Left renal pelvis (tissue), 4 donors: ENCODE results near the gene TEX36. TPM values are rescaled to one million over a fixed set of nuclear protein-coding genes. Genes with fewer than 3 reads are reported as not detected.
"Not testable (repeated sequence)": the region's sequence is repeated elsewhere in the genome, so short reads cannot be mapped to it uniquely, and the experiment has no call there.

Experiments
- DNase-seq, 4 donors: peaks; one replicate each; pipeline ENCODE4 v3.0.0-alpha.2; 2013; ENCODE audit warnings: low read depth in 4 of 4, low spot score in 3 of 4
- polyA plus RNA-seq, 4 donors: library from polyadenylated mRNA; unstranded; fragments of 120-200 nt; gene quantifications; one replicate each; pipeline ENCODE4 v1.2.1, GENCODE V29; 2013; ENCODE audit not compliant: insufficient read length in 4 of 4

Gene TEX36
- polyA plus RNA-seq: not detected

- no peak for DNase-seq
These were observed at the start of gene TEX36 for GRCh38 chr10:125683063-125683462. Gene TEX36, minus strand, starts transcription at chr10:125683163. Its CDS starts 174 bp downstream, at chr10:125682989.

GRCh38 chr10:125727436-125727835 lies 44.5 kb upstream of the TEX36 start:
- no peak for DNase-seq

DNA sequence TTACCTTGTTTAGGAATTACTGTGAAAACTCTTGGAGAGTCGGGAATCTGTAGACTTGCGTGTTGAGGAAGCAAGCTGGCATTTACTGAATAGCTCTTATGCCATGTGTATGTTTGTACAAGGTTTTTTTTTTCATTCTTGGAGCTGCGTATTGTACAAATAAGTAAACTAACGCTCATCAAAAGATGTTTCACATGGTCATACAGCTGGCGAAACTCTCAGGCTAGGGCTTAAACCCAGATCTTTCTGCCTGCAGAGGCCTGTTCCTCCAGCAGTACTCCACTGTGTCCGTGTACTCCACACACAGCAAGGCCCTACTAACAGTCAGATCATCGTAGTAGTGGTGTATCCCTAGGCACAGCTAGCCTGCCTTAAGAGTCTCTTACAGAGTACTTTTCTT lies 44.0 kb upstream of the TEX36 start:
- DNase-seq: no peak

GRCh38 chr10:125722811-125723210 lies 39.8 kb upstream of the TEX36 start:
- no peak for DNase-seq

DNA sequence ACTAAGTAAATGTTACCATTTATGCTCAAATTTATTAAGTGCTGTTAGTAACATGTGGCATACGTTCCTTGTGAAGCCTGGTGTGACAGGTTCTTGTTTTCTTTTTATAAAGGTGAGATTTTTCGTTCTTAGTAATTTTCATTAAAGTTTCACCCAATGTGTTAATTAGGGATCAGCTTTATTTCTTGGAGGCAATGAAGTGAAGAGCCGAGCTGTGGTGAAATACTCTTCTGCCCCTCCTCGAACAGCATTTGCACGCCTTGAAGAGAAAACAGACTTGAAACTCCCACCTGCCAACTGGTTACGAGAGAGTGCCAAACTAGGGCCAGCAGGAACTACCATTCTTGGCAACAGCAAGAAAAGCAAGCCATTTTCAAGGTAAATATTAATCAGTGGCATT lies 38.1 kb upstream of the TEX36 start:
- no peak for DNase-seq

- no peak for DNase-seq
These were observed 37.0 kb upstream of the TEX36 start for GRCh38 chr10:125720002-125720382.

DNA sequence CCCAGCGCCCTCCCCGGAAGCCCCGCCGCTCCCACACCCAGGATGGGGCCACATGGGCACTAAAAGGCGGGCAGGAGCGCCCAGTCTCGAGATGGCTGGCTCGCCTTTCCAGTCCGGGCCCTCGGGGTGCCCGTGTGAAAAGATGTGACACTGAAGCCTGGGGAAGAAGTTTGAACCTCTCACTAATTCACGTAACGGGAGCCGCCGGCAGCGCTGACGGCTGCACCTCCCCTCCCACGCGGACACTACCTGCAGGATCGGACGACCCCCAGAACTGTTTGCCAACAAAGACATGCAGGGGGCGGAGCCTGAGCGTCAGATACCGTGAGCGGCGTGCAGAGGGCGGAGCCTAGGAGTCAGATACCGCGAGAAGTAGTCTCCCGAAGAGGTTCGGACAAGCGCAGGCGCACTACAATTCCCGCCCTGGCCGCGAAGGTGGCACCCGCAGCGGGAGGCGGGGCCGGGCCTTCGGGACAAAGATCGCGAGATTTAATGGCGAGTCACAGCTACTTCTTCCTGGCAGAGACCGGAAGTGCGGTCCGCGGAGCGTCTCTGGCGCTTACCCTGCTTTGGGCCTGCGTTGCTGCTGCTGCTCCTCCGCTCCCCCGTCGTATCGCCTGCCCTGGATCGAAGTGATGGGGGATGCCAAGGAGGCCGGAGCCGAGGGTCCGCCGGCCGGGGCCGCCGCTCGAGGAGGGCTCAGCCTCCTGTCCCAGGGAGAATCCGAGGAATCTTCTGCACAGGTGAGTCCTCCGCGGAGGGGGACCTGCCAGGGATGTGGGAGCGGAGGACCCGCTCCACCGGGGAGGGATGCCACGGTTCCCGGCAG lies 36.4 kb upstream of the TEX36 start, which contains the start of gene EDRF1:
EDRF1 (plus strand) TSS at position 537 of the 829 bp plus-strand sequence; CDS start at position 636, 99 bp downstream.
- peak; percentile 96 to 99 (median 98) for DNase-seq

DNA sequence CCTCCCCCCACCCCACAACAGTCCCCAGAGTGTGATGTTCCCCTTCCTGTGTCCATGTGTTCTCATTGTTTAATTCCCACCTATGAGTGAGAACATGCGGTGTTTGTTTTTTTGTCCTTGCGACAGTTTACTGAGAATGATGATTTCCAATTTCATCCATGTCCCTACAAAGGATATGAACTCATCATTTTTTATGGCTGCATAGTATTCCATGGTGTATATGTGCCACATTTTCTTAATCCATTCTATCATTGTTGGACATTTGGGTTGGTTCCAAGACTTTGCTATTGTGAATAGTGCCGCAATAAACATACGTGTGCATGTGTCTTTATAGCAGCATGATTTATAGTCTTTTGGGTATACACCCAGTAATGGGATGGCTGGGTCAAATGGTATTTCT lies 31.8 kb upstream of the TEX36 start:
- DNase-seq: not testable (repeated sequence)

GRCh38 chr10:125711110-125711750 lies 28.3 kb upstream of the TEX36 start:
- no peak for DNase-seq

GRCh38 chr10:125709553-125710474 lies 26.9 kb upstream of the TEX36 start:
- no peak for DNase-seq

DNA sequence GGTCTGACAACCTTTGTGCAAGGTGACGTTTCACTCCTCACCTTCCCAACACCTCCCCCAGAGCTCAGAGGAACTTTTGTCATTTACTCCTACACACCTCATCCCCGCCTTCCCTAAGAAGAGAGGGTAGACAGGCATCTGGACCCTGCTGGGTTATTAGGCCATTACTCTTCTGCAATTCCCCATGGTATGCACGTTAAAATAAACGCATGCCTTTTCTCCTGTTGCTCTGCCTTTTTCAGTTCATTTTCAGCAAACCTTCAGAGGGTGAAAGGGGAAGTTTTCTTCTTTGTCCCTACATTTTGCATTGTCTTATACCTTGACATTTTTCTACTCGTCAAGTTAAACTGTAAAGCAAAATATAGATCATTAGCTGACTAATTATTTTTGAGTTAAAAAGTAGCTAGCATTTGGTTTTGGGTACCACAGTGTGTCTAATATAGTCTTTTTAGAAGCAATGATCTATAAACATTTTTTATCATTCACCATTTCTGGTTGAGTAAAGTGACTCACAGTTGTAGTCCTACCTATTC lies 26.1 kb upstream of the TEX36 start:
- no peak for DNase-seq

DNA sequence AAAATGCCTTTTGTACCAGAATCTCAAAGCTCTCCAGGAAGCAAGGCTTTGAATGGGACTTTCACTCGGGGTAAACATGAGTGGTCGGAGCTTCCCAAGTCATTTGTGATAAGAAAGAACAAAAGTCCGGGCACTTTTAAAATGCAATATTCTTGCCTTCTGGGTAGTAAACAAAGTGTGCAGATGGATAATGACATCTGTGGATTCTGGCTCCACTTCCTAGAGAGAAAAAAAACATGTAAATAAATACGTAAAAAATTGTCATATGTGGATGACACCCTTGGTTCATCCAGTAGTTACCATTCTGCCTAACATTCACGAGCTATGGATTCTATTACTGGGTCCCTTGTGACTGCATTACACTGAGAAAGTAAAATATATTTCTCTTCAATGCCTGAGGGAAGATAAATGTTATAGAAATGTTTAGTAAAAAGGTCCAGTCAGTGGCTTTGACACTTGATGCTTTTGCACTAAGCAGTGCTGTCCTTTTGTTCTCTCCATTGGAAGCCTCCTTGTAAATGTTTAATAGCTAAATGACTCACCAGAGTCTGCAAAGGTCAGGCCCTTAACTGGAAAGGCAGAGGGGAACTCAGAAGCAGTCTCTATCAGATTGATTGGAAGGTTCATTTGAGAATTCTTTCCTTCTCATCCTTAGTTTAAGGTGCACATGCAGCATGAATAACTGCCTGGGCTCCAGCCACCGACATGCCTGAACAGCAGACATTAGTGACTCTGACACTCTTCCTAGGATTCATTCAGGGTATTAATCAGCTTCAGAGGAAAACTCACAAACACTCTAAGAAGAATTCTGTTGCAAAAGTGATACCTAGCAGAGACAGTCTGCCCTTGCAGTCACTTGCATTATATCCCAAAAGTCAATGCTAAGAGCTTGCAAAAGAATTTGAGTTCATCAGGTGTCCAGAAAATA lies 24.8 kb upstream of the TEX36 start:
- no peak for DNase-seq

- no peak for DNase-seq
These were observed 17.5 kb upstream of the TEX36 start for GRCh38 chr10:125700355-125700911.

GRCh38 chr10:125699562-125700143 lies 16.7 kb upstream of the TEX36 start:
- DNase-seq: no peak

GRCh38 chr10:125698481-125698998 lies 15.6 kb upstream of the TEX36 start:
- no peak for DNase-seq

DNA sequence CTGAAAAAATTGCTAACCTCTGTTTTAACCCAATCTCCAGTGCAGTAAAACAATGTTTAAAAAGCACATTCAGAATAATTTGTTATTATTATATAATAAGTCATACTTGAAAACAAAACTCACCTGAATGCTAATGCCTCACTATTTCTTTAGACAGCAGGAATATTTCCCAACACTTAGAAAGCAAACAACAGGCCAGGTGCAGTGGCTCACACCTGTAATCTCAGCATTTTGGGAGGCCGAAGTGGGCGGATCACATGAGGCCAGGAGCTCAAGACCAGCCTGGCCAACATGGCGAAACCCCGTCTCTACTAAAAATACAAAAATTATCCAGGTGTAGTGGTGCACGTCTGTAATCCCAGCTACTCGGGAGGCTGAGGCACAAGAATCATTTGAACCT lies 13.9 kb upstream of the TEX36 start:
- not testable (repeated sequence) for DNase-seq

DNA sequence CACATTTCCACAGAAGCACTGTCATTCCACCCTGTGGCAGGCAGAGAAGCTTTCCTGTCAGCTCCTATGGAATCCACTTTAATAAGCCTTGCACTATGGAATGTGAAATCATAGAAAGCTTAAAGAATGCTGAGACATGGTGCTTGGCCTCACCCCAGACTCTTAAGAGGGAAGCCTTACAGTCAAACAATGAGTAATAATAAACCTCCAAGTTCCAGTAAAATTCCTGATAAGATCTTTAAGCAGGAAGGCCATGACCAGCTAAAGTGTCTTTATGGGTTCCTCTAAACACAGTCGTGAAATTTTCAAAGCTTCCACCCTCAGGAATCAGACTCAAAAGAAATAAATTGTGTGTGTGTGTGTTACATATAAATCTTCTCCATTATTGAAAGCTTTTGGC lies 11.9 kb upstream of the TEX36 start:
- no peak for DNase-seq

GRCh38 chr10:125693524-125693847 lies 10.5 kb upstream of the TEX36 start:
- no peak for DNase-seq
